GM19397 (cell line): ENCODE data around the gene ABCC1.
"Not testable (repeated sequence)": the region's sequence is repeated elsewhere in the genome, so short reads cannot be mapped to it uniquely, and the experiment has no call there.

ENCODE experiments used
- ATAC-seq: cut with Tn5 transposase; IDR thresholded peaks from one replicate; pipeline ENCODE4 v1.9.1; 2021; ENCODE audit warnings: mild to moderate bottlenecking, moderate library complexity; ENCODE audit not compliant: unreplicated experiment

The ABCC1 gene

DNA sequence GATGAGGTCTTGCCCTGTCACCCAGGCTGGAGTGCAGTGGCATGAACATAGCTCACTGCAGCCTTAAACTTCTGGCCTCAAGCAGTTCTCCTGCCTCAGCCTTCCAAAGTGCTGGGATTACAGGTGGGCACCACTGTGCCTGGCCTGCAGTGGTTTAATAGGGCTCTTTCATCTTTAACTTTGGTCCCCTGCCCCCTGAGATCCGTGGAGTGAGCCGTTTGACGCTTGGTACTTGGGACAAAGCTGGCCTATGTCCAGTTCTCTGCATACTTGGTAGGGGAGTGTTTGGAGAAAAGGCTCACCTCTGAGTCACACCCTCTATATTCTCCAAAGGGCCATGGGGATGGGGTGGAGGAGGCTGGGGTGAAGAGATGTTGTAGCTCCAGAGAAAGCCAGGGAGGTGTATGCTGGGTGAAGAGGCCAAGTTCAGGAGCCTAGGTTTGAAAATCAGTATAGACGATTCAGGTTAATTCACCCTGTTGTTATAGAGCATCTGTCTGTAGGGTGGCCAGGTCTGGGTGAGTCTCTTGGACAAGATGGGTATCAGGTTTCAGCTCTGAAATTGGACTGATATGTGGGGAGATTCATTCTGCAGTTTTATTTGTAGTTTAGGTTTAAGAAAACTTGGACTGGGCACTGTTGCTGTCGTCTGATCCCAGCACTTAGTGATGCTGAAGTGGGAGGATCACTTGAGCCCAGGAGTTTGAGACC, 17.6 kb downstream of the ABCC1 start:
- no peak for ATAC-seq

GRCh38 chr16:15967655-15968315, 18.4 kb downstream of the ABCC1 start:
- ATAC-seq, result no peak

GRCh38 chr16:15970202-15970601, 20.8 kb downstream of the ABCC1 start:
- ATAC-seq, result no peak

GRCh38 chr16:15970743-15971439, 21.5 kb downstream of the ABCC1 start:
- no peak for ATAC-seq

DNA sequence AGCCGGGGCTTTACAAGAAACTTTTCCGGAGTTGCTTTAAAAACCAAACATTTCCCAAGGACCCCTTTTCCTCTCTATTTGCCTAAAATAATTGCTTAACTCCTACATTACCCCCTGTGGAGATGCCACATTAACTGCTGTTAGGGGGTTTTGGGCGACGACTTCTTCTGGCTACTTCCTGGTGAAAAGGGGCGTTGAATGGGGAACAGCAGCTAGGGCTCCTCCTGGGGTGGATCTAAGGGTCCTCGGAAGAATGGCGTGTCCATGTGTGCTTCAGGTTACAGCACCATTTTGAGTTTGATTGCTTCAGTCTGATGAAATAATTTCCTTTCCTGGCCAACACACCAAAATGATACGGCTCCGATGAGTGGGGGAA, 22.0 kb downstream of the ABCC1 start:
- no peak for ATAC-seq

DNA sequence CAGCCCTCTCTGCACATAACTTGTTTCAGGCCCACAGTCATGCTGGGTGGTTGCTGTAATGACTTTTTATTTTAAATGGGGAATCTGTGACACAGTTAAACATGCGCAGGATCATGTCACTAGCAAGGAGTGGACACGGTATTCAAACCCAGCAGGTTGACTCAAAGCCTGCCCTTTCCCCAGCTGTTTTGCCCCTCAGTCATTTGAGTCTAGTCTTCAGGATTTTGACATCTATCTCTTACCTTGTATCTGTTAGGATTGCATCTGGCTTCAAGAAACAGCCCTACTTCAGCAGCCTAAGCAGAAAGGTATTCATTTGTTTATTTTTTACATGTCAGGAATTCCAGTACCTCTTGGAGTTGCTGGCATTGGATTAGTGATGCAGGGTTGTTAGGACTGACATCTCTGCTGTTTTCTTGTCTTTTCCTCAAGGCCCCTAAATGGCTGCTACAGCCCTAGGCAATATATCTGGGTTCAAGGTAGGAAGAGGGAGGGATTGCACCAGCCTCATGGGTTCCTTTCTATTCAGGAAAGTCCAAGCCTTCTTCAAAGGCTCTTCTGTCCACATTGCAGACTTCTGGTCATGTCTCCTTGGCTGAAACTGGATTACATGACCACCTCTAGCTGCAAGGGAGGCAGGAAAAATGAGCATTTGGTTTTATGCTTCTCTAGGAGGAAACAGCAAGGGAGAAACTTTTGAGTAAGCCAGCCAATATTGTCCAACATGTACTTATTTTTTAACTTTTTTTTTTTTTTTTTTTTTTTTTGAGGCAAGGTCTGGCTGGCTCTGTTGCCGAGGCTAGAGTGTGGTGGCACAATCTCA, 22.8 kb downstream of the ABCC1 start:
- ATAC-seq, result no peak

GRCh38 chr16:15973421-15973820, 24.0 kb downstream of the ABCC1 start:
- no peak for ATAC-seq

DNA sequence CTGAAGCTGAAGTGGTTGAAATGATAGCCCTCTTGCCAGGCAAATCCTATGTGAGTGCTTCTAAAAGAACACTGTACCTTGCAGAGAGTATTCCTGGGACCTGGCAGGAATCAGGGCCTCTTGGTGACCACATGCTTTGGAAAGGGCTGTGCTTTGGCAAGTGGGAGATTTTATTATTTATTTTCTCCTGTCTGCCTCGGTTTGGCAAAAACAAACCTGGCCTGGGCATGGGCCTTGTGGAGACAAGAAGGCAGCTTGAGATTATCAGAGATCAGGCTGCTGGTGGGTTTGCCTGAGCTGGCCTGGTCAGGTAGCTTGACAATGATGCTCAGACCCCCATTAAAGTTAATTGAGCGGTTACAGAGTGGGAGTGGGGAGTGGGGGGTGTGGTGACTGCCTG, 24.6 kb downstream of the ABCC1 start:
- no peak for ATAC-seq

GRCh38 chr16:15975172-15975571, 25.8 kb downstream of the ABCC1 start:
- no peak for ATAC-seq

DNA sequence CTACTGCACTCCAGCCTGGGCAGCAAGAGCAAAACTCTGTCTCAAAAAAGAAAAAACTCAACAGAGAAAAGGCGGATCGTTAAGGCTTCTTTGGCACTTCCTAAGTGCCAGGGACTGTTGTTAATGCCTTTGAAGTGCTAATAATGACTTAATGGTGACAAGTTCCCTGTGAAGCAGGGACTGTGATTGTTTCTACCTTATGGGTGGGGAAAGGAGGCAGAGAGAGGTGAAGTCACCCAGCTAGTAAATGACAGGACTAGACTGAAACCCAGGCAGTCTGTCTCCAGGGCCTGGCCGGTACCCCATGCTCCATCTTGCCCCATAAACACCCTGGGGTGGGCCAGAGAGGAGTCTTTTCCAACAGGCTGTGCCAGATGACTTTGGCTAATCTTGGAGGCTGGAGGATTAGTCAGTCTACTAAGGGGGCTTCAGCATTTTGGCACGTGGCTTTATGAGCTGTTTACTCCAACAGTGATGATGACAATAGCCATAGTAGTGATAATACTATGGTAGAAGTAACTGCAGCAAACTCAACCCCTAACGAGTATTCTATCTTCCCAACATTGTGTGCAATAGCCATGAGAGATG, 26.9 kb downstream of the ABCC1 start:
- ATAC-seq, result no peak

DNA sequence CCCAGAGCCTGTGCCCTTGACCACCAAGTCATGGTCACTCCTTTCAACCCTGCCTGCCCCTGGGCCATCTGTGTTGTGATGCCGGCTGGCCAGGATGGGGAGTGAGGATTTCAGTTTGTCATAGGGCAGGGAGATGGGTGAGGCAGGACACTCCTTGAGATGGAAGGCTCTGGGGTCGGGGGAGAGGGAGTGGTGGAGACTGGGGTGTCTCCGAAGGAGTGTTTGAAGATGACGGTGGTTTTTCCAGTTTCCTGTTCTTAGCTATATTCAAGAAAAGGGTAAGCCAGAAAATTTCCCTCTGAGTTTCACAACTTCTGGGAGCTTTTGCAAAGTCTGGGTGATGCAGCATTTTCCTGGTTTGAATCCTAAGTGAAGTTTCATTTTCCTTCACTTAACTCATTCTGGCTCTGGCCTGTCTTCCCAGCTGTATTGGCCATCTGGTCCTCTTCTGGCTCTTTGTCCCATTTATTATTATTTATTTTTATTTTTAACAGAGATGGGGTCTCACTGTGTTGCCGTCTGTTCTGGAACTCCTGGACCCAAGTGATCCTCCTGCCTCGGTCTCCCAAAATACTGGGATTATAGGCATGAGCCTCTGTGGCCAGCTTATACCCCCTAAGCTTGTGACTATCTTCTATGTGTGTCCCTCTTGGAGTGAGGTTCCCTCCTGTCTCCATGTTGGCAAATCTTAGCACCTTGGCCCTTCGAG, 27.7 kb downstream of the ABCC1 start:
- ATAC-seq, result no peak

DNA sequence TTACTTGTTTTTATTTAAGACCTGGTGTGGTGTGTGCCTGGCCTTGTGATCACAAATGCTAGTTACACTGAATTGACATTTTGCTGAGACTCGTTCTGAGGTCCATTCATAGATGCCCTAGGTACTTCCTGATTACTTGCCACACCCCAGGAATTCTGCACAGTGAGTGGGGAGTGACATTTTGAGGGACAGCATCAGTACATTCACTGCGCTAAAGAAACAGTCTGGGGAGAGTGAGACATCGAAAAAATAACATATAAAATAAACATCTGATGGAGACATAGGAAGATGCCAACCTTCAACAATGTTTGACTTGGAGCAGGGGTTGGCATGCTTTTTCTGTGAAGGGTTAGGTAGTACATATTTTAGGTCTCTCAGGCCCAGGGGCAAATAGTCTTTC, 30.4 kb downstream of the ABCC1 start:
- ATAC-seq, result no peak

DNA sequence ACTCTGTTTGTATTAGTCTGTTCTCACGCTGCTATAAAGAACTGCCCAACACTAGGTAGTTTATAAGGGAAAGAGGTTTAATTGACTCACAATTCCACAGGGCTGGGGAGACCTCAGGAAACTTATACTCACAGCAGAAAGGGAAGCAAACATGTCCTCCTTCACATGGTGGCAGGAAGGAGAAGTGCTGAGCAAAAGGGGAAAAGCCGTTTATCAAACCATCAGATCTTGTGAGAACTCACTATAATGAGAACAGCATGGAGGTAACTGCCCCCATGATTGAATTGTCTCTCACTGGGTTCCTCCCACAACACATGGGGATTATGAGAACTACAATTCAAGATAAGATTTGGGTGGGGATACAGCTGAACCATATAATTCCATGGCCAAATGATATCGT, 30.9 kb downstream of the ABCC1 start:
- ATAC-seq, result no peak

DNA sequence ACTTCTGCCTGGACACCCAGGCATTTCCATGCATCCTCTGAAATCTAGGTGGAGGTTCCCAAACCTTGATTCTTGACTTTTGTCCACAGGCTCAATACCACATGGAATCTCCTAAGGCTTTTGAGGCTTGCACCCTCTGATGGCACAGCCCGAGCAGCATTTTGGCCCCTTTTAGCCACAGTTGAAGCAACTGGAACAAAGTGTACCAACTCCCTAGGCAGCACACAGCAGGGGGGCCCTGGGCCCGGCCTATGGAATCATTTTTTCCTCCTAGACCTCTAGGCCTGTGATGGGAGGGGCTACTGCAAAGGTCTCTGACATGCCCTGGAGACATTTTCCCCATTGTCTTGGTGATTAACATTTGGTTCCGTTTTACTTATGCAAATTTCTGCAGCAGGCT, 32.0 kb downstream of the ABCC1 start:
- ATAC-seq, result no peak

DNA sequence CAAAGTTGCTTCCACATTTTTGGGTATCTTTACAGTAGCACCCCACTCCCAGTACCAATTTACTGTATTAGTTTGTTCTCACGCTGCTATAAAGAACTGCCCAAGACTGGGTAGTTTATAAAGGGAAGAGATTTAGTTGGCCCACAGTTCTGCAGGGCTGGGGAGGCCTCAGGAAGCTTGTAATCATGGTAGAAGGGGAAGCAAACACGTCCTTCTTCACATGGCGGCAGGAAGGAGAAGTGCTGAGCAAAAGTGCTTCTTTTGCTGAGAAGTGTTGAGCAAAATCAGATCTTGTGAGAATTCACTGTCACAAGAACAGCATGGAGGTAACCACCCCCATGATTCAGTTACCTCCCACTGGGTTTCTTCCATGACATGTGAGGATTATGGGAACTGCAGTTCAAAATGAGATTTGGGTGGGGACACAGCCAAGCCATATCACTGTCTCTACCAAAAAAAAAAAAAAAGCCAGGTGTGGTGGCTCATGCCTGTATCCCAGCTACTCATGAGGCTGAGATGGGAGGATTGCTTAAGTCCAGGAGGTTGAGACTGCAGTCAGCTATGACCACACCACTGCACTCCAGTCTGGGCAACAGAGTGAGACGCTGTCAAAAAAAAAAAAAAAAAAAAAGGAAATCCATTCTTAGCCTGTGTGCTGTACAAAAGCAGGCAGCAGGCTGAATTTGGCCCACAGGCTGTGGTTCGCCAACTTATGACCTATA, 32.9 kb downstream of the ABCC1 start:
- ATAC-seq, result not testable (repeated sequence)

GRCh38 chr16:15983898-15984297, 34.5 kb downstream of the ABCC1 start:
- no peak for ATAC-seq

GRCh38 chr16:15985144-15985543, 35.7 kb downstream of the ABCC1 start:
- ATAC-seq, result no peak

DNA sequence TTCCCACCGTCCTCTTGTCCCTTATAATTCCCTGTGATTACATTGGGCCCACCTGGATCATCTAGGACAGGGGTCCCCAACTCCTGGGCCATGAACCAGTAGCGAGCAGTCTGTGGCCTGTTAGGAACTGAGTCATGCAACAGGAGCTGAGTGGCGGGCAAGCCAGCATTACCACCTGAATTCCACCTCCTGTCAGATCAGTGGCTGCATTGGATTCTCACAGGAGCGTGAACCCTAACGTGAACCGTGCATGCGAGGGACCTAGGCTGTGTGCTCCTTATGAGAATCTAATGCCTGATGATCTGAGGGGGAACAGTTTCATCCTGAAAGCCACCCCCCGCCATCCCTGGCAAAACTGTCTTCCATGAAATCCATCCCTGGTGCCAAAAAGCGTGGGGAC, 36.8 kb downstream of the ABCC1 start:
- no peak for ATAC-seq

GRCh38 chr16:15988268-15989013, 39.0 kb downstream of the ABCC1 start:
- no peak for ATAC-seq
